DMS 273 (cell line): ENCODE measurements around the gene FOXP1.

Experiments
- DNase-seq: peaks from one replicate; lab custom pipeline; 2025; ENCODE audit not compliant: unreplicated experiment; lab: John Stamatoyannopoulos, UW

The FOXP1 gene

DNA sequence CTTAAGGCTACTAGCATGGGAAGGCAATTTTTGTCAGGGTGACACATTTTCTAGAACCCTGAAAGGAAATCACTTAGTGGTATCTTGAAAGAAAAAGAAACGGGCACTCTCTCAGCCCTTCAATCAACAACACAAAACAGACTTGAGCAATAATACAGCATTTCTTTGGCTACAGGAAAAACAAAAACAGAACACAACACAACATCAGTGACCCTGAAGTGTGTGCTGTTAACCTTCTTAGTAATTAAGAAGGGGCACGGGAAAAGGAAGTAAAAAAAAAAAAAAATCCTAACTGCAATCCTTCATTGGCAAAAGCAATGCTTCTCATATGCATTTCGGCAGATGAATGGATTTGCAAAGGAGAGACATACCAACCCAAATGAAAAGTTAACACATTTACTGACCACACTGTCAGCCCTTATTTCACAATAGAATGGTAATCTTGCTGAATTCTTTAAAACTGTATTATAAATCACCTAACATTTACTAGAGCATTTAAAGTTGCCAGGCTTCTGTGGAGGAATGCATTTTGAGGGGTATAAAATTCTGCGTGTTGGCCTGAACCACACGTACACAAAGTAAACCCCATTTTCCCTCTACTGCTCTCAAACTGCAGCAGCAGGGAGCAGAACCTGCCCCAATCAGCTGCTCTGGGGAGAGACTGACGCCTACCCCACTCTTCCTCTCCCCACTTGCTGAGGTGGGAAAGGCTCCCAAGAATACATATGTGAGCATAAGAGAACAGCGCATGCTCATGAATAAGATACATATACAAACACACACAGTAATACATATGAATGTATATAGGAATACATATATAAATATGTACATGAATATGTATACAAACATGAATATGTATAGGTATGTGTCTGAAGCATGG lies 198.5 kb downstream of the FOXP1 start:
- no peak for DNase-seq

DNA sequence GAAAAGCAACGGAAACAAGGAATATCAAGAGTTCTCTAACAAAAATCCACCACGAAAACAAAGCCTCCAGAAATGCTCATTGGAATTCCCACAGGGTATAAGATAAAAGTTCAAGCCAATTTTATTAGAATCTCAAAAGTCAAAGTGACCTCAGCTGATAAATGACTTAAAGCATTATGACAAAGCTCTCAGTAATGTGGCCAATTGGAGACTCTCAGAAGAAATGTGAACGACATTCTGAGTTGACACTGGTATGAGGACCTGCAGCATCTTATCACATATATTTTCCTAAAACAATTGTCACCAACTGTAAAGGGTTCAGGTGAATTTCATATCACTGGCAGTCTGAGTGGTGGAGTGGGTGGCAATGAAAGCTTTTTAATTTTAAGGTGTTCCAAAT lies 199.1 kb downstream of the FOXP1 start:
- no peak for DNase-seq

DNA sequence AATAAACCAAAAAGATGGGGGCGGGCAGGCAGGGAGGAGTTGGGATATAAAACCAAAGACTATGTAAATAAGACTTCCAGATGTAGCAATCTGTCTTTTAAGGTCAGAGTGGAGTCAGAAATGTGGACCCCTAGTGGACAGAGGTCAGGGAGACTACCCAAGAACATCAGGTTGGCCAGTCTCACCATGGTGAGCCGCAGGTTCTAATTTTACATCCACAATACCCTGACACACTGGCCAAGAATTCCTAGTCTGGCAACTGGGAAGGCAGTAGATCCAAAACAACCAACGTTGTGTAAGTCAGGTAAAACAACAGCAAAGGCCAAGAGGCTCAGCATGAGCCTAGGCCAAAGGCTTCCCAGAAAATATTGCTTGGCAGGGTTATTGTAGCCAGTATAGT lies 203.4 kb downstream of the FOXP1 start:
- peak; percentile 17 for DNase-seq

DNA sequence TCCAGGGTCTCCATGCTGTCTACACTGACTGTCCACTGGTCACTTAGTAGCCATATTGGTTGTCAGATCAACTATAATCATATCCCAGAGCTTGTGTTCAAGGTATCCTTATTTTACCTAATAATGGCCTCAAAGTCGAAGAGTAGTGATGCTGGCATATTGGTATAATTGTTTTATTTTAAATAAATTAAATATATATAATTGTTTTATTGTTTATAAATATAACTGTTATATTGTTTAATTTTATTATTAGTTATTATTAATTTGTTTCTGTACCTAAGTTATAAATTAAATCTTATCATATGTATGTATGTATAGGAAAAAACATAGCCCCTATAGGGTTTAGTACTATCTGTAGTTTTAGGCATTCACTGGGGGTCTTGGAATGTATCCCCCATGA lies 205.0 kb downstream of the FOXP1 start:
- no peak for DNase-seq

DNA sequence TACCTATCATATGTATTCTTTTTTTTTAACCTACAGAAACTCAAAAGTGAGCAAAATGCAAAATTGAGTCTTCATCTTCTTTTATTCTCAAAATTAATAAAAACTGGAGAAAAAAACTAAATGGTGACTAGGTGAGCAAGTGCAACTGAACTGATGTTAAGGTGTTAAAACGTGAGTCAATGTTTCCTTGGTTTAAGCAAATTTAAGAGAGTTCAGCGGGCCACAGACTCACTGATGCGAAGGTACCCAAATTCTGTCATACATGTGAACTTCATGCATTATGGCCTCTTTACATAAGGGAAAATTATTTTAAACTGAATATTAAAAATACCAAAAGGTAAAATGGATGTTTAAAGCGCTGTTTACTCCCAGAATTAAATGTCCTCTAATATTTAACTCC lies 206.6 kb downstream of the FOXP1 start:
- DNase-seq: no peak

DNA sequence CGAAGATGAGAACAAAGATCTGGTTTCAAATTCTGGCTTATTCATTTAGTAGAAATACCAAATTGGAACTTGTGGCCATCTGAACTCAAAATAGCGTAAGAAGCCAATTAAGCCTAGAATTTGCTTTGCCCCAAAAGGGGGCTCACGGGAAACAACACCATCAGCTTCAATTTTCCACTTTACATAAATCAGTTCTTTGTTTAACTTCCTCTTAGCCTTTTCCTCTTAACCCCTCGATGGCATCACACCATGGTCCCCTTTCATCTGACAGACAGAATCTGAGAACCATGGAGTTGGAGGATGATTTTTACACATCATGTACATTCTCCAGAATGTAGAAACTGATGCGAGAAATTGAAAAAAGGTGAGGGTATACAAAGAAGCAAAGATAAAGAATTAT lies 207.0 kb downstream of the FOXP1 start:
- no peak for DNase-seq

DNA sequence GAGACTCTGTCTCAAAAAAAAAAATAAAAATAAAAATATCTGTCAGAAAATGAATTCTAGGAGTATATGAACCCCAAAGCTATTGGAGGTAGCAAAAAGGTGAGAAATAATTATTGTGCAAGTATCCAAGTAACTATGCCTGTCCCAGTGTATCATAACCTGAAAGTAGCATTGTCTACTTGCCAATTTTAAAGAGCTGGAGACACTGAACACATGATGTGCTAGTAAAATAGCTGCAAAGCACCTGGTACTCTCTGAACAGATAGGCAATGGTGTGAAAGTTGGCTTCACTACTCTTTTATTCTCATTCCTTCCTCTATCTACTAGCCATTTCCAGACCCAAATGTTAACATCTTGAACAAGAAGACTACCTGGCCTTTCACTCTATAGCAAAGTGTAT lies 208.9 kb downstream of the FOXP1 start:
- no peak for DNase-seq

DNA sequence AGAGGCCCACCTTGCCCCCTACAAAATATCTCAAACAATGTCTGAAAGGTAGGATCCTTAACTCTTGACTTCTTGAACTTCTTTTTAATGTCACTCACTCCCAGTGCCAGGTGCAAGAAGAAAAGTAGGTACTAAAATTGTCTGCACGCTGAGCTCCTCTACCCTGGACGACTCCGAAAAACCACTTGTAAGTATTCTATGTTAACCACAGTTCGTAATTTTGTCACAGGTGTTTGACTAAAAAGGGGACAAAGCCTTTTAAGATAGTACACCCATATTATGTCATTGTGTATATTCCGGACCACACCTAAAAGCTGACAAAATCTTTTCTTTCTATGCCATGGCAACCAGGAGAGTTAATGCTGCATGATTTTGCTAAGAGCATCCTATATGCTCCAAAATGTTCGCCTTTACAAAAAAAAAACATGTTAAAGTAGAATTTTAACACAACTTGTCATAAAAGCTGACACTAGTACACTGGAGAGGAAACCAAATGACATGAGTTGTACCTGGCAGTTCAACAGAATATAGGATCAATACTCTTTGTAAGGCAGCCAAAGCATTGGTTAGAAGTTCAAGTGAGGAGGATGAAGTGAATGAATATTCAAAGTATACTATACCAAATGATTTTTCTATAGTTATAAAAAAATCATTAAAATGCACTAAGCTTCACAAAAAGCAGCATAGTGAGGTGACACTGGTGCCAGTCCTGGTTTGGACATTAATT lies 210.5 kb downstream of the FOXP1 start:
- no peak for DNase-seq

DNA sequence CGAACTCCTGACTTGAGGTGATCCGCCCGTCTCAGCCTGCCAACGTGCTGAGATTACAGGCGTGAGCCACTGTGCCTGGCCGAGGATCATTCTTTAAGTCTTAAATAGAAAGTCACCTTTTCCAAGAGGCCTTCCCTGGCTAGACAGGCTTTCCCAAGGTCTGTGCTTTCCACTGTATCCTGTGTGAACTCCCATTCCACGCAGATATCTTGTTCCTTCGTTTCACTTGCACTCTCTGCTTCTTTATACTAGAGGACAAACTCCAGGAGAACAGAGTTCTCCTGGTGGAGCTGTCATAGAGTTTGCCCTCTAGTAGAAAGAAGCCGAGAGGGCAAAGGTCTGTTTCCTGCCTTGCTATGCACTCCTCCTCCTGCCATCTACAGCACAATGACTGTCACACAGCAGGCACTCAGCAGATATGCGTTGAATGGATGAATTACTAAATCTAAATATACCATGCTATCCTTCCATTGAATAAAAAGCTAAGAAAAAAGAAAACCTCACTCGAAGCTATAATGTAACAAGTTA lies 211.2 kb downstream of the FOXP1 start:
- DNase-seq: no peak

DNA sequence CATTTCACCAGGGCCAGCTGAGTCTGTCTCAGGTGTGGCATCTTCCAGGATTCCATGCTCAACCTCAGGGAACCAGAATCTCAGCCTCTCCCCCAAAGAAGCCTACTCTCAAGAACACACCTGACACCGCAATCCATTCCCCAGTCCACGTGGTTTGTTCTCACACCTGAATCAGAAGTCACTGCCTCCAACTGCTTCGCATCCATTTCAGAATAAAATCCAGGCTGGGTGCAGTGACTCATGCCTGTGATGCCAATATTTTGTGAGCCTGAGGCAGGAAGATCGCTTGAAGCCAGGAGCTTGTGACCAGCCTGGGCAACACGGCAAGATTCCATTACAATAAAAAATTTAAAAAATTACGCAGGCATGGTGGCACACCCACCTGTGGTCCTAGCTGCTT lies 212.2 kb downstream of the FOXP1 start:
- no peak for DNase-seq

DNA sequence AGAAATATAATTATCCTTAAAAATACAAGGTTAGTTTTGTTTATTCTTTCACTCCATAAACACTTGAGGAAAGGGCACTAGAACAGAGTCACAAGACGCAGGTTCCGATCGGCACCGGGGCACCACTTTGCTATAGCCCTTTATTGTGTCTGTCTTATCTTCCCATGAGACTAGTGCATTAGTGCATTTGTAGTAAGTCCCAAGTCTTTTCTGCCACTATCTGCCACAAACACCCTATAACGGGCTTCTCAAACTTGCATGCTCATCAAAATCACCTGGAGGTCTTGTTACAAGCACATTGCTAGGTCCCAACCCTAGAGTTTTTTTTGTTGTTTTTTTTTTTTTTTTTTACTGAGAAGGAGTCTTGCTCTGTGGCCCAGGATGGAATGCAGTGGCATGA lies 213.1 kb downstream of the FOXP1 start:
- DNase-seq: no peak

DNA sequence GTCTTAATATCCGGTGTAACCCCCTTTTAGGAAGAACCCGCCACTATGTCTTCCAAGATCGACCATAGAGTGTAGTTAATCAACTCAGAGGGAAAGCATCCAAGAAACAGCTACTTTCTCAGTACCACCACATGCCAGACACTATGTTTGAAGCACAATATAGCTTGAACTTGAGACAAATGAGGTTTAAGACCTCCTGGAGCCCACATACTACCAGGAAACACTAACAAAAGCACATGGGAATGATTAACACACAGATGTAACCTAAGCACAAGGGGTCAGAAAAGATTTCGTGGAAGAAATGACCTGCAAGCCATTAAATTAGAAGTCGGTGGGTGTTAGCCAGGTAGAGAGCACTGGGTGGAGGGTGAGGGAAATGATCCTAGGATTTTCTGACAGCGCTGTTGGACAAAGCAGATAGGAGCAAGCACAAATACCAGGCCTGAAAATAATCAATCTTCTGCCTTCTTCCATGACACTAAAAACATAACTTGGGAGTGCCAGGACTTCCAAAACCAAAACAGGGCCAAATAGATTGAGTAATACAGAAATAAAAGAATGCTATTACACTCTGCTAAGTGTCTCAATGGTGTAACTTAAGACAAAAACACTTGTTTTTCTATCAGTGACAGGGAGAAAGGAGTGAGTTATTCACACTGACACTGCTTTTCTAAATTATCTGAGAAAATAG lies 213.7 kb downstream of the FOXP1 start:
- no peak for DNase-seq

DNA sequence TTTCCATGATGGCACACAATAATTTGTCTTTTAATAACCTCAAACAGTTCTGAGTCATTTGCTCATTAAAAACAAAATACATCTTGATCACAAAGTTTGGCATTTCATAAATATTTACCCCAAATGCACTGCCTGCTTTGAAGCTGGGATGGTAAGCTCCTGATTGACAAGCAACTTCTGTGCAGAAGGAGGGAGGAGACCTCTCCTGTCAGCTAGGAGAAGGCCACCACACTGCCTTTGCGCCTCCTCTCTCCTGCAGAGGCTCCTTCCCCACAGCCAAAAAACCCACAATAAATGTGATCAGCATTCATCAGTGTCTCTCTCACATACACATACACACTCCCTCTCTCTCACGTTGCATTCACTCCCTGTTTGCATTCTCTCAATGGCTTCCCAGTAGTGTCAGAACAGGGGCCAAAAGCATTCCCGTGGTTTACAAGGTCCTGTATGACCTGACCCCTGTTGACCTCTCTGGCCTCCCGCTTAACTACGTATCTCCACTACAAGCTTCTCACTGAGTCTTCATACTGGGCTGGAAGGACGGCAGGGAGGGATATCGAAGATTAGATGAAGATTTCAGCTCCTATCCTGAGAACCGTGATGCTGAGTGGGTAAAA lies 216.4 kb downstream of the FOXP1 start:
- DNase-seq: no peak

DNA sequence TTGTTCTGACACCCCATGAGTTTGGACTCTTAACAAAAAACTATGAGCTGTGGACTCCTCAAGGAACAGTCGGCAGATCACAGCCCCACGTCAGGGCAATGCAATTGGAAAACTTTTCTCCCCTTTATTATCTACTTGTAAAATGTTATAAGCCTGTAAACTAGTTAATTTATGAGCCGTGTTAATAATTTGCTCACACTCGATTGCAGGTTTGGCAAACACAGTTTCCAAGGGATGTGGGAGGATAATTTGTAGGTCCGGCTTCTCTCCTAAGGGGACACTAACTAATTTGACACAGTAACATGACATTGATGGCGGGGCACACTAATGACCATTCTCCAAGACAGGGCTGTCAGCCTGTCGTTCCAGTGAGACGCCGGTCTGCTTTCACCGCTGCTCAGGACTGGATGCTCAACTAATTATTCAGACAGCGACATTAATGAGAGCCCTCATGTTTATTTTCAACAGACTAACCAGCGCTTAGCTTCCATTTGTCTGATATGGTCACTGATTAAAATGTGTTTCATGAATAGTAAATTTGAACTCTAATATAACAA lies 222.1 kb downstream of the FOXP1 start:
- DNase-seq: no peak

DNA sequence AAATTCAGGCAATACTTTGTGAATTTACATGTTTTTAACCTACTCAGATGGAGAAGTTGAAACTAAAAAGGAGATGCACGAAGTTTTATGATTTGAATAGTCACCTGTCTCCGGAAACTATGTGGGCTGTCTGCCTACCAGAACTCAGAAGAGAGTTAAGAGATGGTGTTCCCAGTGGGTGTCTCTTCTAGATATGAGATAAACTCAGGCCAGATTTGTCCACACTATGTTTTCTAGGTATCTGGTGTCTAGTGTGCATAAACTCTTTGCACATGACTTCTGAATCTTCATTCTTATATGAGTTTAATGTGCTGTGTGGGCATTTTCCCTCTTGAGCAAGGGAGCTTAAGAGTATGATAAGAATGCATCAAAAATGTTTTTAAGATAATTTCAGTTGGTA lies 222.8 kb downstream of the FOXP1 start:
- no peak for DNase-seq

DNA sequence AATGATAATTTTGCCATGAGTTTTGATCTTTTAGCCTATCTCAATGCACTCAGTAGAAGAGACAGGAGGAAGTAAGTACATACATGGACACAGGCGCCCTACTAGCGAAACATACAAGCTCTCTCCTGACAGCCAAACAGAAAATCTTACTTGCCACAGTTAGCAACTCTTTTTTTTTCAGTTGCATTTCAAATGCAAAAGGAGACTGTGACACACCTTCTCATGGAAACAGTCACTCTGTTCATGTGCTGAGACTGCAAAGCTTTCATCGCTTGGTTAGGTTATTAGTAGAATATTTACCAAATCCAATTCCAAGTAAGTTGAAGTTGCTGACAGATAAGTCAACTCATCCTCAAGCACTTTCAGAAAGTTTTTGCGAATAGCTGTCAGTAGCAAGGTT lies 223.3 kb downstream of the FOXP1 start:
- DNase-seq: no peak

DNA sequence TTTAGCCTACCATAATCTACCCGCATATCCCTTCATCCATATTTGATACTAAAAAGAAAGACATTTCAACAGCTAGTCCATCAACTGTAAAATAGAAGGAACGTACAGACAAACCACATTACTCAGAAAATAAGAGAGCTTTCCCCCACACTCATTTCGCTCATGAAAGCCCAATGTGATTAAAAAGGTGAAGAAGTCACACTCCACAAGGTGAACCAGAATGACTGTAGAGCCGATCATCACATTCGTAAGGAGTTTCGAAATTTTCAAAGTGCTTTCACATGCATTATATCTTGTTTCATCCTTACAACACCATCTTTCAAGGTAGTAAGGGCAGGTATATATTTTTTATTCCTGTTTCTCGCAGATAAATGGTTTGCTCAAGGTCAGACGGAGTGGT lies 225.3 kb downstream of the FOXP1 start:
- no peak for DNase-seq

DNA sequence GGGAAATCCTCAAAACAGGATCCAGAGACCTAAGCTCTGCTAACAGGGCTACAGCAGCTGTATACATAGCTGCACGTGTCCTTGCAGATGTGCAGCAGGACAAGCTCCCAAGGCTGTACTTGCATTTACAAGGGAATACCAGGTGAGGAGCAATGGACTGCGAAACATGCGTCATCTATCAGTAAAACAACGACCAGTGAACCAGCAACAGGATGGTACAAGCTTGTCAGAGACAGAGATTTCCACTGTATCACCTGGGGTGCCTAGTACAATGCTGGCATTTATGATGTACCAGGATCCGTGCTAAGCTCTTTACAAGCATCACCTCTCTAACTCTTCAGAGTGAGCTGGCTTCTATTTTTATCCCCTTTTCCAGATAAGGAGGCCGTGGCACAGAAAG lies 227.3 kb downstream of the FOXP1 start:
- no peak for DNase-seq

DNA sequence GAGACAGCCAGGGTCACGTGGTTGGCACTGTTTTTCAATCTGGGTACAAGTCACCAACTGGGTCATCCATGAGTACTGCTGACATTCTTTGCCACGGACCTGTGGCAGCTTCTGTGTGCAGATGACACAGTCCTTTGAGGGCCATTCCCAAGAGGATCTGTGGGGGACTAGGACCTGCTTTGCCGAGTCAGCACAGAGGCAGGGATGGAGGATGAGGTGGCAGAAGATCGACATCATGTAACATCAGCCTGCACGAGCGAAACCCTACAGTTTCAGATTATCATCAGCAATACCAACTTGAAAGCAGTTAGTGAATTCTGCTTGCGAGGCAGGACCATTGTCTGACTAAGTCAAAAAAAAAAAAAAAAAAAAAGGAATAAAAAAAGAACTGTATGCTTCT lies 227.7 kb downstream of the FOXP1 start:
- no peak for DNase-seq

DNA sequence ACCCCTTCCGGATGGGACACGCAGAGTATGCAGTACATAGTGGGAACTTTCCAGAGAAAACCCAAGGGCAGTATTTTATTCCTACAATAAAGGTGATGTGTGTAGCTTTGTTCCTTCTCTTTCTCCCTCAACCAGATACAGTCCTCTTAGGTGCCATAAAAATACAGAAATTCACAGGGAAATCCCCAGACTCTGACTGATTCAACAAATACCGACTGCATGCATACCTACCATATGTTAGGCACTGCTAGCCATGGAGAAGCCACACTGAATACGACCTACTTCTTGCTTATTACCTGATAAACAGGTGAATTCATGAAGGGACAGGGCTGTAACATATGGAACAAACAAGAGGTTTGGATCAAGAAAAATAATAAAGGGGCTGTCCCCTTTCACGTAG lies 228.5 kb downstream of the FOXP1 start:
- no peak for DNase-seq
